ENCODE measurements around the gene CNTFR. TPM values are rescaled to one million over a fixed set of nuclear protein-coding genes. Genes with fewer than 3 reads are reported as not detected.

Gene CNTFR
- total RNA-seq, 1 experiment from 2014 or later: 2.7 TPM

- in situ Hi-C loops (cut with HindIII; ENCODE audit: low pct_unique_long_range_greater_than_20kb, low sequenced_read_pairs): no loop called here
- TF ChIP-seq REST (IDR thresholded peaks at IDR 0.05; ENCODE audit: insufficient read depth in 1 of 2, low read depth in 2 of 2, low read length in 1 of 2) (no peak), POLR2AphosphoS5 (IDR thresholded peaks at IDR 0.05; ENCODE audit: low read depth, low read length) (no peak), SIN3A (IDR thresholded peaks at IDR 0.05; ENCODE audit: borderline replicate concordance, insufficient read depth, low read depth, low read length) (no peak), TCF7L2 (IDR thresholded peaks at IDR 0.05; ENCODE audit: low read depth, low read length) (no peak), CTCF (IDR thresholded peaks at IDR 0.05) (no peak)
Measured at GRCh38 chr9:34591917-34592866, 2.7 kb upstream of the CNTFR start.

GRCh38 chr9:34591248-34591916 is 1.9 kb upstream of the CNTFR start:
- CTCF ChIA-PET: interaction anchor here (0.6 to 2.7 kb wide), 15 partner anchors 11 to 187 kb away, joined by 3 to 24 read pairs (median 5); no protein-coding TSS in a partner anchor
- DNase-seq (ENCODE audit: low read depth, low spot score) (peak; percentile 33), ATAC-seq (peak; percentile 91)
- H3K9me3 ChIP-seq (ENCODE audit: control insufficient read depth, insufficient read depth, low read depth, low read length): no peaks in the 10 kb centered on the region
- intact Hi-C loops (cut with micrococcal nuclease; ENCODE audit: unreplicated experiment): loop anchor here (1.0 kb wide), 2 partner anchors 43 to 154 kb away; no protein-coding TSS in a partner anchor
- no peak for TF ChIP-seq SIN3A (IDR thresholded peaks at IDR 0.05; ENCODE audit: borderline replicate concordance, insufficient read depth, low read depth, low read length)
- TF ChIP-seq CTCF (IDR thresholded peaks at IDR 0.05): no peak
- no peak for TF ChIP-seq TCF7L2 (IDR thresholded peaks at IDR 0.05; ENCODE audit: low read depth, low read length)
- no peak for TF ChIP-seq POLR2AphosphoS5 (IDR thresholded peaks at IDR 0.05; ENCODE audit: low read depth, low read length)
- peak in 1 of 2 experiments; percentile 72; a peak in 2 of 4 replicates for TF ChIP-seq REST (IDR thresholded peaks at IDR 0.05; ENCODE audit: insufficient read depth in 1 of 2, low read depth in 2 of 2, low read length in 1 of 2)
- in situ Hi-C loops (cut with HindIII; ENCODE audit: low pct_unique_long_range_greater_than_20kb, low sequenced_read_pairs): no loop called here
- H3K36me3 ChIP-seq (ENCODE audit: control insufficient read depth, insufficient read depth, low read length): no peaks in the 10 kb centered on the region
- POLR2A ChIA-PET: no interaction called here
- H3K27ac ChIP-seq (ENCODE audit: low read length): no peak overlapping the region
- H3K4me1 ChIP-seq (ENCODE audit: control insufficient read depth, insufficient read depth, low read length): peaks cover 10% of the 10 kb centered on the region
- BruUV-seq (replicated peaks): no TSS peak
- peaks cover 6% of the 10 kb centered on the region for H3K27me3 ChIP-seq (ENCODE audit: control insufficient read depth, insufficient read depth, low read length)
- H3K4me3 ChIP-seq (ENCODE audit: low read depth in 2 of 2, low read length in 2 of 2): peak overlapping the region in 1 of 2 experiments; percentile 17; a peak in 1 of 4 replicates

More at GRCh38 chr9:34591917-34592866, 2.7 kb upstream of the CNTFR start:
- no peak overlapping the region for H3K27ac ChIP-seq (ENCODE audit: low read length)
- no TSS peak for BruUV-seq (replicated peaks)
- peaks cover 10% of the 10 kb centered on the region for H3K4me1 ChIP-seq (ENCODE audit: control insufficient read depth, insufficient read depth, low read length)
- ChIA-PET CTCF (interaction anchor here (0.7 to 2.7 kb wide), 13 partner anchors 11 to 188 kb away, joined by 3 to 24 read pairs (median 5); no protein-coding TSS in a partner anchor), POLR2A (no interaction called here)
- H3K9me3 ChIP-seq (ENCODE audit: control insufficient read depth, insufficient read depth, low read depth, low read length): no peaks in the 10 kb centered on the region
- H3K36me3 ChIP-seq (ENCODE audit: control insufficient read depth, insufficient read depth, low read length): no peaks in the 10 kb centered on the region
- intact Hi-C loops (cut with micrococcal nuclease; ENCODE audit: unreplicated experiment): loop anchor here (1.0 kb wide), 2 partner anchors 44 to 155 kb away; no protein-coding TSS in a partner anchor
- DNase-seq (ENCODE audit: low read depth, low spot score) (no peak), ATAC-seq (no peak)
- H3K27me3 ChIP-seq (ENCODE audit: control insufficient read depth, insufficient read depth, low read length): peaks cover 6% of the 10 kb centered on the region
- H3K4me3 ChIP-seq (ENCODE audit: low read depth in 2 of 2, low read length in 2 of 2): no peak overlapping the region
